Stimulated activated CD8-positive, alpha-beta memory T cell treated with anti-CD3 and anti-CD28 coated beads, Interleukin-4, amount 100 ng/mL, for 24 hours (primary cell): ENCODE measurements around the gene NOLC1.

Source experiments
- DNase-seq: peaks from one replicate; pipeline ENCODE4 v3.0.0-alpha.2; 2020; ENCODE audit warnings: low read depth

Gene NOLC1

DNA sequence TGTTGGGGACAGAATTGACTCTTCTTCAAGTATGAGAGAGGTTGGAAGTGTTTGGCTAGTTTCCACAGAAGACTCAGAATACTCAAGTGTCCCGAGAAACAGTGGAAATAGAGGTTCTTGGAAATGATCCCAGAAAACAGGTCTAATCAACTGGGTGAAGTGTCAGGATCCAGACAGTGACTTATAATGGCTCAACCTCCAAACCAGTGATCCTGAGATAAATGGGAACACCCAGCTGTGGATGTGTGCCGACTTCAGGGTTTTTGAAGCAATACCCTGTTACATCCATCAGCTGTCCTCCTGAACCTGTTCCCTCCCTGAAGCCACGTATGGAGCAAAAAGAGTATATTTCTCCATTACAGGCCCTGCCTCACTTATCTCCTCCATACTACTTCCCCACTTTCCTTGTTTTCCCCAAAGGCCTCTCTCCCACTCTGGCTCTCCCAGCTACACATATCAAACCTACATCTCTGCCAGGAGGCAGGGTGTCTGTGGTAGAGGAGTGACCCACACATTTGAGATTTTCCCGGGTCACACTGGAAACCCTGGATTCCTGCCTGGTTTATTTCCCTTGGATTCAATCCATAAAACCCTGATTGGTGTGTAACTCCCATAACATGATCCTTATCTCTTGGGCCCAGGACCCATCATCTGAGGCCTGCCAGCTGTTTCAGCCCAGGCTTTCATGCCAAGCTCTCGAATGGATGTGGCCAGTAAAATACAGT is 56.3 kb downstream of the NOLC1 start:
- DNase-seq, result no peak

DNA sequence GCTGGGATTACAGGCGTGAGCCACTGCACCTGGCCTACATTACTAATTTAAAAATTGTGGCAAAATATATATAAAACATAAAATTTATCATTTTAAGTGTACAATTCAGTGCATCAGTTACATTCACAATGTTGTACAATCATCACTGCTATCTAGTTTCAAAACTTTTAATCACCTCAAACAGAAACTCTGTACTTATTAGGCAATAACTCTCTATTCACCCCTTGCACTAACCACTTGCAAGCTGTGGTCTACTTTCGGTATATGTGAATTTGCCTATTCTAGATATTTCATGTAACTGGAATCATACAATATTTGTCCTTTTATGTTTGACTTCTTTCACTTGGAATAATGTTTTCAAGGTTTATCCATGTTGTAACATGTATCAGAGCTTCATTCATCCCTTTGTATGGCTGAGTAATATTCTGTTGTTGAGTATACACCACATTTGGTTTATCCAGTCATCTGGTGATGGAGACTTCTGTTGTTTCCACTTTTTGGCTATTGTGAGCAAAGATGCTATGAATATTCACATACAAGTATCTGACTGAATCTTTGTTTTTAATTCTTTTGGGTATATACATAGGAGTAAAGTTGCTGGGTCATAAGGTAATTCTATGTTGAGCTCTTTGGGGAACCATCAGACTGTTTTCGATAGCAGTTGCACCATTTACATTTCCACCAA is 59.6 kb downstream of the NOLC1 start:
- DNase-seq, result no peak
